GM18519 (cell line): ENCODE results near the gene CDHR2.

Experiments used
- ATAC-seq: cut with Tn5 transposase; IDR thresholded peaks from one replicate; pipeline ENCODE4 v1.9.1; 2021; ENCODE audit warnings: mild to moderate bottlenecking, moderate library complexity; ENCODE audit not compliant: unreplicated experiment, low FRiP score

CDHR2 gene

DNA sequence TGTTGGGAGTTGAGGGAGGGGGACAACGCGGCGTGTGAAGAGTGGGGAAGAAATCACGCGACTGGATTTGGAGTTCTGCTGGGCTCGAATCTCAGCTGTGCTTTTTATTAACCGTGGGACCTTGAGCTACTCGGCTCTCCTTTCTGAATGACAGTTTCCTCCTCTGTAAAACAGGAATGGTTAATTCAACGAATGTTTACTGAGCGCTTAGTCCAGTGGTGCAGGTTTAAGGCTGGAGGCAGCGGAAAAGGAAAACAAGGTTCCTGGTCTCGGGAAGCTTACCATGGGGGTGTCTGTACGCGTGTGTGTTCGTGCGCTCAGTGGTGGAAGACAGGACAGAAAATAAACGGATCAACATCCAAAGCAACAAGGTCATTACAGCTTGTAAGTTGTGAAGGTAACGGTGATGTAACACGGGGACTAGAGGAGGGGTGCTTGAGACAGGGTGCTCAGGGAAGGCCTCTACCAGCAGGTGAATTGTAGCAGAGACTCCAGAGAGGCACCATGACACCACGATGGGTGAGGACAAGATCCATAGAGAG lies 81.6 kb downstream of the CDHR2 start:
- ATAC-seq = no peak

DNA sequence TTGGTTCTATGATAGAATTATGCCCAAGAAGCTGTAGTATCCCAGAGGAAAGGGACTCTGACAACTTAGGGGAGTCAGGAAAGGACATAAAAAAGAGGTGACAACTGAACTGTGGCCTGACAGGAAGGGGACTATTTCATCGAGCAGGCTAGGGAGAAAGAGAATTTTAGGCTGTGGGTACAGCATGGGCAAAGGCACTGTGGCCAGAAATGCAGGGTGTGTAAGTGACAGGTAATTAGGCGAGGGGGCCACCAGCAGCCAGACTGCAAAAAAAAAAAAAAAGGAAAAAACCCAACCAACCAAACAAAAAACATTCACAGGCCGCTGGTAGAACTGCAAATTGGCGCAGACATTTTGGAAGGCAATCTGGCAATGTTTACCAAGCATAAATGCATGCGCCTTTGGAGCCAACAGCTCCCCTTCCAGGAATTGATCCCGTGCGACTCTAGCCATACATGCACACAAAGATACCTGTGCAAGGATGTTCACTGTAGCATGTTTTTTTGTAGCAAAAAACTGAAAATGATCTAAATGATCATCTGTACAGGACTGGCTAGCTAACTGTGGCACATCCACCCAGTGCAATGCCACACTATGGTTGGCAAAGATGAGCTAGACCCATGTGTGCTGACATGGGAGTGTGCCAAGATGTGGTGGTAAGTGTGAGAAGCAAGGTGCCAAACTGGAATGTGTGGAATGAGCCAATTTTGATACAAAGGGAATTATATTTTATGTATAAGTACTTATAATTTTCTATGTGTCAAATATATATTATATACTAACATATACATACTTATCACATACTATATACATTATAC lies 82.5 kb downstream of the CDHR2 start:
- no peak for ATAC-seq

DNA sequence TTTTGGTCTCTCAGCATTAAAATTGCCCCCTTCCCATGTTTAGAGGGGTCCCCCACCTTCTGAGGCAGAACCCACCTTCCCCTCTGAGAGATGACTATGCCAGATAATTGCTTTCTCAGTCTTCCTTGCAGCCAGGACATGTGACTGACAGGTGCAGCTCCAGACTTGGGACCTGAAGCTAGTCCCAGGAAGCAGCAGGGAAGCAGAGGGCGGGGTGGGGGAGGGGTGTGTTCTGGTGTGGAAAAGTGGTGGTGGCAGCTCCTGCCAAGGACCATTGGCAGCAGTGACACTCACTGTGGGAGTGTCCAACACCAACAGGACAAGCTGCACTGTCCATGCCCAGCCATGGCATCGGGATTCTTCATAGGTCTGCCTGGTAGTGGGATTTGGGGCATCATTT lies 83.6 kb downstream of the CDHR2 start:
- ATAC-seq = no peak

DNA sequence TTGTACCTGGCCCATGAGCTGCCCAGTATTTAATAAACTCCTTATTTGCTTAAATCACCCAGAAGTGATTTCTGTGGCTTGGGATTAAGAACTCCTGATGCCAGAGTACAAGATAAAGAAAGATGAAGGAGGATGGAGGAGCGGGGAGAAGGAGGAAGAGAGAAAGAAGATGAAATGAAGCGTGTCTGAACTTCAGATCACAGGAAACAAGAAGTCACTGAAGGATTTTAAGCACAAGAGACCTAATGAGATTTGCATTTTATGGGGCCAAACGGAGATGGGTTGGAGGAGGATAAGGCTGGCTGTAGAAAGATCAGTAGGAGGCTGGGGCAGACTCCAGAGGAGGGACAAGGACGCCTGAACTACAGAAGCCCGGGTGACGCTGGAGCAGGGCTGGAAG lies 84.5 kb downstream of the CDHR2 start:
- no peak for ATAC-seq

DNA sequence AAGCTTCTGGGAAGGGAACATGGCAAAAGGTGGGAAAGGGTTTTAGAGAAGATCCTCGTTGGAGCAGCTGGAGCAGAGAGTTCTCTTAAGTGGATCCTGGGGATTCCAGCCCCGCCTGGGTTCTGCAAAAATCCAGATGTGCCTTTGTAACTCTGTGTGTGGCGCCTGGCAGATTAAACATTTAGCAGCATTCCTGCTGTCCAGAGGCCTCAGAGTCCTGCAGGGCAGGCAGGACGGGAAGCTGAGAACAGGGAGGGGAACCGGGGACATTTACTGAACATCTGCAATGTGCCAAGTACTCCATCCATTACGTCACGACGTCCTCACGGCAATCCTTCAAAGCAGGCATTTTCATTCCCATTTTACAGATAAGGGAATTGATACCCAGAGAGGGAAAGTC lies 87.3 kb downstream of the CDHR2 start:
- no peak for ATAC-seq

DNA sequence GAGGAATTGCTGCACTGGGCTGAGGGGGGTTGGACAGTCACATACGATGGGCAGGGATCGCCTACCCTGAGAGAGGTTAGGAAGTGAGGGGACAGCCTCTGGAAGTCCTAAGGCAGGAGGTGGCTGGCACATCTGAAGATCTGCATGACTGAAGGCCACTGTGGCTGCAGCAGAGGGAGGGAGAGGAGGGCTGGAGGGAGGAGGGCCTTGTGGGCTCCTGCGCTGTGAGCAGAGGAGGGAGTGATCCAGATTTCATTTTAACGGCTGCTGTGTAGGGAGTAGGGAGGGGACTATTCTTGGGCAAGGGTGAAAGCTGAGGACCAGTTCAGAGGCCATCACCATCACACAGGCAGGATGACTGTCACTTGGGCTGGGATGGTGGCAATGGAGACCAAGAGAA lies 88.4 kb downstream of the CDHR2 start:
- no peak for ATAC-seq

DNA sequence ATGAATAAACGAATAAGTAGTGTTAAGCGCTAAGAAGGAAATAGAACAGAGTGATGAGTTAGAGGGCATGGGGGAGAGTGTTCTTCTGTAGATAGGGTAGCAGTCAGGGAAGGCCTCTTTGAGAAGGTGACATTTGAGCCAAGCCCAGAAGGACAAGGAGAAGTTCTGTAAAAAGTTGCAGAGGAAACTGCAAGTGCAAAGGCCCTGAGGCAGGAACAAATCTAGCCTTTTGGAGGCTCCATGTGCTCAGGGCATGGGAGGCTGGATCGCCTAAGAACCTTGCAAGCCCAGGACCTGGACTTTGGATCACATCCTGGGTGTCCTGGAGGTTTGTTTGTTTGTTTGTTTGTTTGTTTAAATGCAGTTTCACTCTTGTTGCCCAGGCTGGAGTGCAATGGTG lies 89.3 kb downstream of the CDHR2 start:
- ATAC-seq = no peak

DNA sequence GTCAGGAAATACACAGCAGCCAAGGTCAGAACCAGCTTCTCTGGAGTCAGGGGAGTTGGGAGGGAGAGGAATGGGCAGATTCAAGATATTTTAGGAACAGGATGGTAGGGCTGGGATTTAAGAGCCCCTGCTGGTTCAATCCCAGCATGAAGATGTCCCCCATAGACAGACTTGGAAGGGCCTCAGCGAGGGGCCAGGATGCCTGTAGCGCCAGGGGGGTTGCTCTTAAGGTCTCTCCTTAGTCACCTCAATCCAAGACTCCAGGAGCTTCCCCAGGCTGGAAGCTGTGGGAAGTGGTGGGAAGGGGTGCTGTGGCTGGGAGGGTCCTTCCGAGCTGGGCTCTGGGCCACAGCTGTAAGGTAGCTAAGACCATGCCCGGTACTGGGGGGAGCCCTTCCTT lies 90.1 kb downstream of the CDHR2 start:
- no peak for ATAC-seq

DNA sequence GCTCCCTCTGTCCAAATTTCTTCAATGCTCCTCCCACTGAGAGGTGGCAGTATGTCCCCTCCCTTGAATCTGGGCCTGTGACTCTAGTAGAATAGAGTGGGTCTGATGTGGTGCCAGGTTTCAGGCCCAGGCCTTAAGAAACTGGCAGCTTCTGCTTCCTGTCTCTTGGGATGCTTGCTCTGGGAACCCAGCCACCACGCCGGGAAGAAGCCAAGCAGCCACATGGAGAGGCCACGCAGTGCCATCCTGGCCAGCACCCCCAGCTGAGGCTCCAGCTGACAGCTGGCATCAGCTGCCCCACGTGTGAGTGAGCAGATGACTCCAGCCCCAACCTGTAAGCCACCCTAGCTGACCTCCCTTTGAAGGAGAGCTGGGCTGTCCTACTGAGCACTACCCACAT lies 90.8 kb downstream of the CDHR2 start:
- ATAC-seq = no peak

DNA sequence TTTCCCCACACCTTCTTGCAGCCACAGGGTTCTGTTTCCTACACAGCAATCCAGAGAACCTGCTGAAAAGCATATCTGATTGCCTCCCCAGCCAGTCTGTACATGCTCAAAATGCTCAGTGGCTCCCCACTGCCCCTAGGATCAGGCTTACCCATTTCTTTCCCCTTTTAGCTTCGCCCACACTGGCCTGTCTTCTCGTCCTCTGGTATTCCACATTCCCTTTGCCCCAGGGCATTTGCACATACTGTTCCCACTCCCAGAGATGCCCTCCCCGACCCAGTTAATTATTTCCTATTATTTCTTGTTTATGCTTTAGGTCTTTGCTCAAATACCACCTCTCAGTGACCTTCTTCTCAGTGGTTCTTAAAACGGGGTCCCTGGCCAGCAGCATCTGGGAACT lies 91.5 kb downstream of the CDHR2 start:
- ATAC-seq = no peak

DNA sequence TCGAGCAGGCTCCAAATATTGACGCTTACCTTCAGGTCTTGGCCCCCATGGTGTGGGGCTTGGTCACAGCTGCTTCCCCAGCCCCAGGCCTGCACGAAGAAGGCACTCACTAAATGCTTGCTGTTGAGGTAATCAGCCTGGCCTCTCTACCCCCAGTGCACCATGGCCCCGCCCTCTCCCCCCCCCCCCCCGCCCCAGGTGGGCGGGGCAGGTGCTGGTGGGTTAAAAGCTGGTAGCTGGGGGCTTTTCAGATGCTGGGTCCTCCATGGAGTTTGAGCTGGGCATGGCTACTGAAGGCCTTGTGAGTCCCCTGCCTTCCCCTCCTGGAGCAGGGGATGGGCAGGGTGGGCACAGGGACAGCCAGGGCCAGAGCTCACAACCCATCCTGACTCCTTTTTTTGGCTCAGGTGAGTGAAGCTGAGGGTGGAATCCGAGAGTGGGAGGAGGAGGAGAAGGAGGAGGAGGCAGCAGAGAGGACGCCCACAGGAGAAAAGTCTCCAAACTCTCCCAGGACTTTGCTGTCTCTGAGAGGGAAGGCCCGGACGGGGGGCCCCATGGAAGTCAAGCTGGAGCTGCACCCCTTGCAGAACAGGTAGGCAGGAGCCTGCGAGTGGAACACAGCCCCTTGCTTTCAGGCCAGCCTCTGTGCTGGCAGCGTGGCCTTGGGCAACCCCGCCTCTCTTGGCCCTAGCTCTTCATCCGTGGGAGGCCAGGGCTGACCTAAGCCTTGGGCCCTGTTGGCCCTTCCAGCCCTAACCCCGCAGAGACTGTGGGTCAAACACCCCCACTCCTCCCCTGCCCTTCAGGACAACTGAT lies 93.7 kb downstream of the CDHR2 start:
- no peak for ATAC-seq

DNA sequence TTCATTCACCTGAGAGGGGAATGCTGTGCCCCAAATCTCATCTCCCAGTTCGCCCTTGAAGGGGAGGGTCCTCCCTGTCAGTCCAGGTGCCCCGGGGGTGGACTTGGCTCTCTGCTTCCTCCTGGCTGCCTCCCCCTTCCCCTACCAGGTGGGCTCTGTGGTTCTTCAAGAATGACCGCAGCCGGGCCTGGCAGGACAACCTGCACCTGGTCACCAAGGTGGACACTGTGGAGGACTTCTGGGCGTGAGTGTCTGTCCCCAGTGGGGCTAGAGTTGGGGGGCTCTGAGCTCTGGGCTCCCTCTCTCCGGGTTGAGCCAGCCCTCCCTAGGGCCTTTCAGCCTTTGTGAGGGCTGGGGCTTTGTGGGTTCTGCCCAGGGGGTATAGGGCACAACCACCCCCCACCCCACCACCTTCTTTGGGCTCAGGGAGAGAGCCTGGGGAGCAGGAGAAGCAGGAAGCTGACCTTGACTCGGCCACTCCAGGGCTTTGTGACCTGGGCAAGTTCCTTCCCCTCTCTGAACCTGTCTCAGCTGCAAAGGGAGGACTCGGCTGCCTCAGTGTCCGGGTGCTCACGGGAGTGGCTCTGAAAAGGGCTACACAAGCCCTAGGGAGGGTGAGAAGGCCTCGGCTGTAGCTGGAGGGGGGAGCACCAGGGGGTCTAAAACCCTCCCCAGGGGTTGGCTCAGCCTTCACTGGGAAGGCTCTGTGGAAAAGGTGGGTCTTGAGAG lies 94.5 kb downstream of the CDHR2 start:
- no peak for ATAC-seq

DNA sequence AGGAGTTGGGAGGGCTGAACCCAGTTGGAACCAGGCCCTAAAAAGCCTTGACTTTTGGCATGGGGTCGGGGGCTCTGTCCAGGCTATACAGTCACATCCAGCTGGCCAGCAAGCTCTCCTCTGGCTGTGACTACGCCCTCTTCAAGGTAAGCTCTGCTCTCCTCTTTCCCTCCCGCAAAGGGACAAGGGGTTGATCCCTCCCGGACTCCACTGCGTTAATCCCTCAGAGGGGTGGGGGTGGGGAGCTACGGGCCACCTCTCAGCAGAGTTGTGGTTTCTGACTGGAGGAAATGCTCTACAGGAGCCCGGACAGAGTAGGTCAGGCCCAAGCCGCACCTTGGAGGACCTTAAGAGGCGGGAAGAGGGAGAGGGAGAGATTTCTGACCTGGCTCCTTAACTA lies 95.2 kb downstream of the CDHR2 start:
- ATAC-seq = no peak

DNA sequence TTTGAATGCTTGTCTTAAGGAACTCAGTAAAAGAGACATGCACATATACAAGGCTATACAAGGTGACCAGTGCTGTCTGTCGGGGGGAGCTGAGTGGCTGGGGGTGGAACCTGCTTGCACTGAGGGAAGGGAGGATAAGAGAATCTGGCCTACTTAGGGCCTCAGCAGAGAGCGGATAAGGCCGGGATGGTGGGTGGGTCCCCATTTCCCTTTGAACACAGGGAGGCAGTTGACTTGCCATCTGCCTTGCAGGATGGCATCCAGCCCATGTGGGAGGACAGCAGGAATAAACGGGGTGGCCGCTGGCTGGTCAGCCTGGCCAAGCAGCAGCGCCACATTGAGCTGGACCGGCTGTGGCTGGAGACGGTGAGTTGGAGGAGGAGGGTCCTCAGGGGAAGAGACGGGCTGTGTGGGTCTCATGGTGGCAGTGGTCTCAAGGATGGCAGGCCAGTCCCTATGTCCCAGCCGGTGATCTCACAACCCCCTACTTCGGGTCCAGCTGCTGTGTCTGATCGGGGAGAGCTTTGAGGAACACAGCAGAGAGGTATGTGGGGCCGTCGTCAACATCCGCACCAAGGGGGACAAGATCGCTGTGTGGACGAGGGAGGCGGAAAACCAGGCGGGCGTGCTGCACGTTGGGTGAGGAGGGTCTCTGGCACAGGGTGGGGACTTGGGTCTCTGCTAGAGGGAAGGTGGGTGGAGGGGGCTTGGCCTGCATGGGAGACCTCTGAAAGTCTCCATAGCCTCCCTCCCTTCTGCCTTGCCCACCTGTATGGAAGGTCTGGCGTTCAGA lies 95.9 kb downstream of the CDHR2 start:
- no peak for ATAC-seq
